Right hindlimb (tissue), 1 donor: ENCODE measurements around the gene PAFAH2.

Experiments used
- DNase-seq: peaks from one replicate; pipeline ENCODE4 v3.0.0-alpha.2; 2018

Gene PAFAH2

GRCh38 chr1:25997828-25998761 lies at the start of gene PAFAH2:
Gene PAFAH2, minus strand, starts transcription at chr1:25998063. Its CDS starts 7,247 bp downstream, at chr1:25990816.
- DNase-seq, result peak; percentile 98

GRCh38 chr1:26047278-26047874 lies 49.5 kb upstream of the PAFAH2 start:
- no peak for DNase-seq

- DNase-seq, result no peak
Observed at GRCh38 chr1:26046246-26047095, 48.6 kb upstream of the PAFAH2 start.

- no peak for DNase-seq
Observed at GRCh38 chr1:26045722-26046245, 47.9 kb upstream of the PAFAH2 start, which contains the start of gene SLC30A2. Gene SLC30A2, minus strand, starts transcription at chr1:26046118. Its CDS starts 222 bp downstream, at chr1:26045896.

- DNase-seq, result no peak
Observed at GRCh38 chr1:26044971-26045721, 47.3 kb upstream of the PAFAH2 start.

GRCh38 chr1:26044414-26044813 lies 46.6 kb upstream of the PAFAH2 start:
- DNase-seq, result no peak

- DNase-seq, result no peak
Observed at GRCh38 chr1:26043765-26044164, 45.9 kb upstream of the PAFAH2 start.

GRCh38 chr1:26041978-26042377 lies 44.1 kb upstream of the PAFAH2 start:
- DNase-seq, result no peak

- no peak for DNase-seq
Observed at GRCh38 chr1:26041401-26041800, 43.5 kb upstream of the PAFAH2 start.

GRCh38 chr1:26038904-26039303 lies 41.0 kb upstream of the PAFAH2 start:
- DNase-seq, result no peak

GRCh38 chr1:26038477-26038876 lies 40.6 kb upstream of the PAFAH2 start:
- no peak for DNase-seq

- no peak for DNase-seq
Observed at GRCh38 chr1:26037904-26038303, 40.0 kb upstream of the PAFAH2 start.

GRCh38 chr1:26036756-26037281 lies 39.0 kb upstream of the PAFAH2 start:
- no peak for DNase-seq

GRCh38 chr1:26035959-26036755 lies 38.3 kb upstream of the PAFAH2 start:
- DNase-seq, result peak; percentile 86

GRCh38 chr1:26035203-26035958 lies 37.5 kb upstream of the PAFAH2 start:
- peak; percentile 93 for DNase-seq

GRCh38 chr1:26034504-26035202 lies 36.8 kb upstream of the PAFAH2 start:
- no peak for DNase-seq

- no peak for DNase-seq
Observed at GRCh38 chr1:26032656-26033357, 34.9 kb upstream of the PAFAH2 start.

- no peak for DNase-seq
Observed at GRCh38 chr1:26031611-26032220, 33.9 kb upstream of the PAFAH2 start.
